ENCODE data around the gene SMYD3.

Gene SMYD3

DNA sequence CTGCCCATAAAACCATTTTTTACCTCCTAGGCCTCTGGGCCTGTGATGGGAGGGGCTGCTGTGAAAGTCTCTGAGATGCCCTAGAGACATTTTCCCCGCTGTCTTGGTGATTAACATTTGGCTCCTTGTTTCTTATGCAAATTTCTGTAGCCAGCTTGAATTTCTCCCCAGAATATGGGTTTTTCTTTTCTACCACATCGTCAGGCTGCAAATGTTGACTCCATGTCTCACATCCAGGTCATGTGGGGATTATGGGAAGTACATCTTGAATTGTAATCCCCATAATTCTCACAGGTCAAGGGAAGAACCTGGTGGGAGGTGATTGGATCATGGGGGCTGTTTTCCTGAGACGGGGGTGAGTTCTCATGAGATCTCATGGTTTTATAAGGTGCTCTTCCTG is 603.2 kb downstream of the SMYD3 start:
- DNase-seq (ENCODE audit: low spot score) = no peak

DNA sequence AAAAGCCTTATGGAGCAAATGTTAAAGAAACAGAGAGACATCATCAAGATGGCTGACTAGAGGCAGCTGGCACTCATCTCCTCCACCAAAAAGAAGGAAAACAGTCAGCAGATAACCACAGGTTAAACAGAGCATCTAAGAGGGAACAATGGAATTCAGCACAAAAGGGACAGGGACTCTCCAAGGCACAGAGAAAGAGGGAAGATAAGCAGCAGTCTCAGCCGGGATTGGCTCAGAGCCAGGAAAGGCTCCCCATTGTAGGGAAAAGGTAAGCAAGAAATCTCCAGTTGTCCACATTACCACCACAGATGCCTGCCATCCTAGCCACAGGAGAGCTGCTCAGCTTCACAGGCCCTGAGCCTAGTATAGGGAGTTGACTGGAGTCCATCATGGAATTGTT is 605.5 kb downstream of the SMYD3 start:
- no peak for DNase-seq (ENCODE audit: low spot score)

DNA sequence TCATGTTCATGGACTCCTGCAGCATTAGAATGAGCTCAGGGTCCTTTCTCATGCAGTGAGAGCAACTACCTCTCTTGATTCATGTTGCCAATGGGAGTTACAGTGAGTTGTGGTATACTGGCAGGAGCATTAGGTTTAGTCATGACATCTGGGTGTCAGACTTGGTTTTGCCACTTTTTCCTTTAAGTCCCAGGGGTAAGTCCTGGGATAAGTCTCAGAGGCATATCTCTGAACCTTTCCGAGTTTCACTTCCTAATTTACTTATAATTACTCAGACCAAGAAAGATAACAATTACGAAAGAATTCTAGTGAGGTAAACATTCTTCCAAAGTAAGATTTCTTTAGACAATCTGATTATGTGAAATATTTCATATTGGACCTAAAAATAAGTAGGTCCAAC is 606.0 kb downstream of the SMYD3 start:
- DNase-seq (ENCODE audit: low spot score) = no peak

DNA sequence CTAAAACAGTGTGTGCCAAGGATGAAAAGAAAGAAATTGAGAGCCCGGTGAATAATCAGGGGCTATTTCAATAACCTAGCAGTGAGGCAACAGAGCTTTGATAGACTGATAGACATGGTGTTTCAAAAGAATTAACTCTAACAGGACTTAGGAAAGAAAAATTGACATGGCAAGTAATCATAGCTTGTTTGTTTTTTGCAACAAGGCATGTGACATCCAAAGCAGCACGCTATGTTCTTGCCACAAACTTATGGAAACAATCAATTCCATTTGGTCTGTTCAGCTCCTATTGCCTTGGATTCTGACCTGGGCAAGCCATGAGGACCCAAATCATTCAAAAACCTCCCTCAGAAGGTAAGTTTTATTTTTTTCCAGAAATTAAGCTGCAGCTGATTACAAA is 608.5 kb downstream of the SMYD3 start:
- DNase-seq (ENCODE audit: low spot score) = no peak

DNA sequence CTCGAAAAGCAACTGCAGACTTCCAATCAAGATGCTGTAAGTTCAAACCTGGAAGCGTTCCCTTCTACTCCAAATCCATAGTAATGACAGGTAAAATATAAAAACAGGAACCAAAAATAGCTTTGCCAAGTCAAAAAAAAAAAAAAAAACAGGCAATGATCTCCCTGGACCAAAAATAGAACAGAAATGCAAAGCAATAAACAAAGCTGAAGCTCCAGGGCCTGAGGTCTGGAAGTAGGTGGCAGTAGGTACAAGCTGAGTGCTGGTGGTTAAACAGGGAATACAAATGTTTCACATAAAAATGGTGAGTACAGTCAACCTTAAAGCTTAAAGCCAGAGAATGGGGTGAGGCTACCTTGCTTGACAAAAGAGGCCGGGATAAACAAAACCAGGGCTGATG is 610.8 kb downstream of the SMYD3 start:
- DNase-seq (ENCODE audit: low spot score) = no peak

DNA sequence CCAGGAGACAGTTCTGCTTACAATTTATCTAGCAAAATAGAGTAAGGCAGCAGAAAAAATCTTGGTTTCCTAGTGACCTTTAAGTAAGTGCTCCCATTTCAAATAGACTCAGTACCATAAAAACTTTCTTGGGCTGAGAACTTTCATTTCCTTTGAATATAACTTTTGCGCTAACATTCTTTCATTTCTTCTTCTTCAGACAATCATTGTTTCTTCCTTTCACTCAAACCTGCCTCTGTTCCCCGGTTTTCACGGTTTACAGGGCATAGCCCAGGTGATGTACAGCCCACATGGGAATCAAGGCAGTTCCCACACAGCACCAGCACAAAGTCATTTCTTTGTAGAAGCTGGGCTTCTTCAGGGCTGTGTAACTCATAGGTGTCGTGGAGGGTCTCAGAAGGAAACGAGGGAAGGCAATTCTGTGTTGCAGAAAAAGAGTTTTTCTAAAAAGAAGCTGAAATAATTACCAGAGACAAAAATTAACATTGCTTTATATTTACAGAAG is 611.6 kb downstream of the SMYD3 start:
- DNase-seq (ENCODE audit: low spot score) = no peak

DNA sequence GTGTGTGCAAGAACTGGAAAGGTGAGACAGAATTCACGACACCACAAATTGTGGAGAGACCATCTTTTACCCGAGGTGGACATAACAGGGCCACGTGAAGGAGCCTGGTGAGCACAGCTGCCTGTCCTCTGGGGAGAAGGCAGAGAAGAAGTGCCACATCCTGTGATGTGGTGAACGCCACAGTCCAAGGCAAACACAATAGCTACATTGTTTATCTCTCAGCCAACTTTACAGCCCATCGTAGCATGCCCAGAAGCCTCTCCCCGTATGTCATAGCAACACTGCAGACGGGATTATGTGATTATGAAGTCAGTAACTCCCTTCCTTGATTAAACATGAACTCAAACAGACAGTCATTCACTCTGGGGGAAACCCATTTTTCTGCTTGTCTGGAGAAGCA is 612.2 kb downstream of the SMYD3 start:
- no peak for DNase-seq (ENCODE audit: low spot score)

DNA sequence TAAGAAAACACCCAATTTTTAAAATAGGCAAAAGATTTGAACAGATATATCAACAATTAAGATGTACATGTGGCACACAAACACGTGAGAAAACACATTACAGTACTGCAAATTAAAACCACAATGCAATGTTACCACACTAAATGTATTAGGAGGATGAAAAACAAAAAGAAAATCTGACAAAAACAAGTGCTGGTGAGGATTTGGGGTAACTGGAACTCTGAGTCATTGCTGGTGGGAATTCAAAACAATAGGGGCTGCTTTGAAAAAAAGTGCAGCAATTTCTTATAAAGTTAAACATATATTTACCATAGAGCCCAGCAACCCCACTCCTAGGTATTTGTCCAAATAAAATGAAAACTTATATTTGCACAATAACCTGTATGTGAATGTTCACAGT is 614.1 kb downstream of the SMYD3 start:
- no peak for DNase-seq (ENCODE audit: low spot score)

DNA sequence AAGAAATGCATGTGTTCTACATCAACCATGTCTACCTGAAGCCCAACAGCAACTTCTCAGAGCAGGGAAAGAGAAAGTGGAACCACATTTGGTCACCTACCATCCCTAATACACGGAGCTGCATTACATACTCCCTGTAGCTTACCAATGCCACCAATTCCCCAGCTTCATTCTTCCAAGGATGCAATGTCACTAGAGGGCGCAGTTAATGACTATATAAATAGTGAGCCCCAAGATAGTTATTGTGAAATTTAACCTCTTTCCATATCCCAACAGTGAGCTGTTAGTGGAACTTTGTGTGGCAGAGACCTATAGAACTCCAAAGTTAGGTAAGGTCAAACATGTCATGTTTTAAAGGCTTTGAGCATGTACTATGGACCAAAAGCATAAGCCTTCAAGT is 618.3 kb downstream of the SMYD3 start:
- DNase-seq (ENCODE audit: low spot score) = peak; percentile 29

DNA sequence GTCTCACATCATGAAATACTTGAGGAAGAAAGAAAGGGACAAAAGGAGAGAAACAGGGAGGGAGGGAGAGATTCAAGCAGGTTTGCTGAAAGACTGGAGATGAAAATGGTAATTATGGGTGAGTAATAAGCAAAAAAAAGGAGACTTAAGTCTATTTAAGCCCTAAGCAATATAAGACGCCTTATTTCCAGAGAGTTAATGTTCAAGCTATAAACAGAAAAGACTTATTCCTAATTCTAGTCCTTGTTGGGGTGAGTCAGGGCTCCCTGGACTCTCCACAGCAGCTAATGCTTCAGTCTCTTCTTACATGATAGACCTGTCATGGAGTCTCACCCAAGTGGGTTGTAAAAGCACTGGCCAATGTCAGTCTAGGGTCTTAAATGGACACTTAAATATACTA is 619.2 kb downstream of the SMYD3 start:
- no peak for DNase-seq (ENCODE audit: low spot score)

DNA sequence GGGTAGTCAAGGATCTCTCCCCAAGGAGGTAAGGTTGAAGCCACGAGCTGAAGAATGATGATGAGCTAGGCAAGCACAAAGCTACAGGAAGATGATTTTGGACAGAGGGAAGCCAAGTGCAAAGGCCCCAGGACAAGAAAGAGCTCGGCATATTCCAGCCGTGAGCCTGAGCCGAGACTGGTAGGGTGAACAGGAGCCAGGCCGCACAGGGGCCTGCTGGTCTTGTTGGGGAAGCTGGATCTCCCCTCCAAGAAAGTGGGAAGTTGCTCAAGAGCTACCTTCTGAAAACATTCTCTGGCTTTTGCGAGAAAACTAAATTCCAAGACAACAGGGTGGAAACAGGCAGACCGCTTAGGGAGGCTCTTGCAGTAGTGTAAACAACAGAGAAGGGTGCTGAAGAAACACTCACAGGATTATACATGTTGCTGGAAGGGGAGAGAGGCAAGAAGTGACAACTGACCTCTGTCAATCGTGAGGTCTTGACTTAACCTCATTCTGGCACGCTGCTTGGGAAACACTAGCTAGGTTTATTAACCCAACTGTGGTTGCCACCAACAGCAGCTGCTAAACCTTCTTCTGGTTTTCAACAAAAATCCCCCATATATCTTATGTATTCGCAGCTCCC is 625.2 kb downstream of the SMYD3 start:
- no peak for DNase-seq (ENCODE audit: low spot score)

DNA sequence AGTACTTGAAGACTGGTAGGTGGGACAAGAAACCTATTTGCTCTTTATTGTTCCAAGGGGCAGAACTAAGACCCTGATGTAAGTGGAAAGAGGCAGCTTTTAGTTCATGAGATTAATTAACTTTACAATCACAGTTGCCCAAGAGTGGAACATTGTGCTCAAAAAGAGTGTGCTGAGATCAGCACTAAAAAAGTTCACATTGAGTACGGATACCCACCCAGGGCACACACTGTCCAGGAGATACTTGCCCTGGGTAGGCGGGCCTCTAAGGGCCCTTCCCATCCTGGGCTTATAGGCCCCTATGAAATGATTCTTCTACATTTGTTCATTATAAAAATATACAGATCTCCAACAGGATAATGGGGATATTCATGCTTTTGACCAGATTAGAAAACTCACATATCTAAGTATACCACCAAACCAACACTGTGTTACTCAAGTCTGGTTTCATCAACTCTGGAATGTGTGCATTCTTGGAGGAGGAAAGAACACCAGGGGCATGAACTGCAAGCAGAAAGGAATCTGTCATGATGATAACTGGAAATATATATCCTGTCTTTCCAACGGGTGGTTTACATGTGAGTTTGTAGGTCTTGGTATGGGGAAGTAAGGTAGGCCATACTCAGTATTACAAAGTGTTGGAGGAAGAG is 626.2 kb downstream of the SMYD3 start:
- DNase-seq (ENCODE audit: low spot score) = no peak

DNA sequence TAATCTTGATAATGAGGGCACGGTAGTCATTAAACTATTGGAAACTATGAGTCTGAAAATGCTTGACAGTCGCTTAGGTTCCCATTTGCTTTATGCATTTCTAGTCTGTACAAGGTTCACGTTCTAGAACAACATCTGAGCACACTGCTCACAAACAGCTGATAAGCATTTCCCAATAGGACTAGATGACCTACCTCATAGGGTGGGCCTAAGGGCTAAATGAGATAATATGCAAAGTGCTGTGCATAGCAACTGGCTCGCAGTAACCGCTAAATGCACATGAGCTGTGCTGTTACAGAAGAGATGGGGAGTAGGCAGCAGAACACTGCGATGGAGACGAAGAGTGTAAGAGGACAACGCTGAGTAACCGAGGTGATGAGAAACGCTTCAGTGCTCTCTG is 628.0 kb downstream of the SMYD3 start:
- no peak for DNase-seq (ENCODE audit: low spot score)

DNA sequence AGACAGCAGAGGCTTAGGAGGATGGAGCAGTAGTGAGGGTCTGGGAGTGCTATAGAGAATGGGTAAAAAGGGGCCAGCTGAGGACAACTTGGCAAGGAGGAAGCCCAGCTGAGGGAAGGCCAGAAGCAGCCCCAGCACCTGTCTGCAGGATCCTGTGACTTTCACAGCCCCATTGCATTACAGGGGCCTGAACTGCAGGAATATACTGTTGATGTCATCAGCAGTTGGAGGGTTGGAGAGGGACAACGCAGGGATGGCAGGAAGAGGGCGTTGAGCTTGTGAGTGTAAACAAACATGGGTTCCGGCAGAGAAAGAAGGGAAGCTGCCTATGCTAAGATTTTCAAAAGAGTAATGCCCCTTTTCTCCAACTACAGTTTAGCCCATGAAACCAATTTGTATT is 628.5 kb downstream of the SMYD3 start:
- DNase-seq (ENCODE audit: low spot score) = no peak

DNA sequence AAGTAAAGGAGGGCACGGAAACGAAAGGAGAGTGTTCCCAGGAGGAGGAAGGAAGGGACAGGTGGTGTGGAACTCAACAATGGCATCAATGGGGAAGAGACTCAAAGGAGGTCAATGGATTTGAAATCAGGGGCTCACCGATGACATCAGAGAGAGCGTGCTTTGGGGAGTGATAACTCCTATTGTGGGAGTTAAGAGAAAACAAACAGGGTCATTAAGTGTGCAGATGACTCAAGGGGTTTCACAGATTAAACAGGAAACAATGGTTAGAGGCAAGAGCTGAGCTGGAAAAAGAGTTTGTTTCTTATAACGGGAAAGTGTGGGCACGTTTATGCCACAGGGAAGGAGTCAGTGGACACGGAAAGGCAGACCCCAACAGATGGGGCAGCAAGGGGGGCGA is 629.1 kb downstream of the SMYD3 start:
- no peak for DNase-seq (ENCODE audit: low spot score)

DNA sequence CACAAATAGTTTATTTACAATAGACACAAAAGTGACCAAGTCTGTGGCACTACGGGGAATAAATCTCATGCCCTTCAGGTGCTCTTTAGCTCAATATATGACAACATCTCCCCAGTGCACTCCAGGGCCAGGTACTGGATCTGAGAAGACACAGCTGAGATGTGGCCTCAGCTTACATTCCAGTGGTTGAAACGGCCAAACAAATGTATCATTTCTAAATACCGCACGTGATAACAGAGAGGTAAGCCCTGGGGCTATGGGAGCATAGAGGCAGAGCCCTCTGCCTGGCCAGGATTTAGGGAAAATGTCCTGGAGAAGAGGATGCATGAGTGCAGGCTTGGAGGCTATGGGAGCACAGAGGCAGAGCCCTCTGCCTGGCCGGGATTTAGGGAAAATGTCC is 630.5 kb downstream of the SMYD3 start:
- no peak for DNase-seq (ENCODE audit: low spot score)

DNA sequence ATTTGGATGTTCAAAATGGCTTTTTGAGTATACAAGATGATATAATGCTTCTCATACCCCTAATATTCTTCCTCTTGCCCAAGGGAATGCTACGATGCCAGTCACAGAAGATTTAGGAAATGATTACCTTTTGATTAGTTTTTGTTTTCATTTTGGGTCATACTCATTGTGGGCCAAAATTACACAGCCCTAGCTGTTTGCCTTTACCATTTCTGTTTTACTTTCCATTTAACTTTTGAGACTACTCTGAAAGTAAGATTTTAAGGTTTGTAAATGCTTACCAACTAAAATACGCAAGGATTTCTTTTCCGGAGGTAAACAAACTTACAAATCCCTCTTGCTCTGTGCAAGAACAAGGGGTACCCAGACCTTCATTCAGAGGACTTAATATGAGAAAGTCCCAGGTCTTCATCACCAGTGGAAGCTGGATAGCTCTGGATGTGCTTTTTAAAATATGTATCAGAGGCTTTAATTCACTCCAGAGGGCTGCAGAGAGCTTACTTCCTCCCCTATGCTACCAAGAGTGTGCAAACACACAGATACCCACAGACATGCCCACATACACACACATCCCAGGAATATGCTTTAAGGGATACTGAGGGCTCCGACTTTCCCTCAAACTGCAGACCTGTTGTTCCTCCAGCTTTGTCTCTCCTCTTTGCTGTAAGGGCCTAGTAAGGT is 631.4 kb downstream of the SMYD3 start:
- DNase-seq (ENCODE audit: low spot score) = no peak

DNA sequence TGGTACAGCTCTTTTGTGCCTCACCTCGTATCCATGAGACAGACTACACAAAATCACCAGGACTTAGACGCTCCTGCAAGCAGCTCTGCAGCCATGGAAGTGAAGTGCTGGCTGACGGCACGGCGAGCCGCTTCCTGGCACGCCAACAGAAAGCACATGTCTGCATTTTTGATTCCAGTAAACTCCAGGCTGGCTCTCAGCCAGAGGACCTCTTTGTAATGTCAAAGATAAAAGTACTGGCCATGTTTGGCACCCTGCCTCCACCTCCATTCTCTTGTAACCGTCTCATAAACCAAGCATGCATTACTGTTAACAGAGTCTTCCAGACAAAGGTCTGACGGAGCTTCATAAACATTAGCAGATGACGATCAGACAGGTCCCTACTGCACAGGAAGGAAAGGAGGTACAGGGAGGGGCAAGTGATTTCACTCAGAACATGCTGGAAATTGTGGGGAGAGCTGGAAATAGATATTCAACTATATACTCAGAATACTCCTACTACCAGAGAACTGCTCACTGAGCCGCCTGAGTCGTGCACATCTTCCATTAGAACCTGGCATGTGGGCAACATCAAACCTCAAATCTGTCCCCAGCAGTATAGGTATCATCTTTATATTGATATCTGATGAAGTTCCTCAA is 632.0 kb downstream of the SMYD3 start:
- no peak for DNase-seq (ENCODE audit: low spot score)

DNA sequence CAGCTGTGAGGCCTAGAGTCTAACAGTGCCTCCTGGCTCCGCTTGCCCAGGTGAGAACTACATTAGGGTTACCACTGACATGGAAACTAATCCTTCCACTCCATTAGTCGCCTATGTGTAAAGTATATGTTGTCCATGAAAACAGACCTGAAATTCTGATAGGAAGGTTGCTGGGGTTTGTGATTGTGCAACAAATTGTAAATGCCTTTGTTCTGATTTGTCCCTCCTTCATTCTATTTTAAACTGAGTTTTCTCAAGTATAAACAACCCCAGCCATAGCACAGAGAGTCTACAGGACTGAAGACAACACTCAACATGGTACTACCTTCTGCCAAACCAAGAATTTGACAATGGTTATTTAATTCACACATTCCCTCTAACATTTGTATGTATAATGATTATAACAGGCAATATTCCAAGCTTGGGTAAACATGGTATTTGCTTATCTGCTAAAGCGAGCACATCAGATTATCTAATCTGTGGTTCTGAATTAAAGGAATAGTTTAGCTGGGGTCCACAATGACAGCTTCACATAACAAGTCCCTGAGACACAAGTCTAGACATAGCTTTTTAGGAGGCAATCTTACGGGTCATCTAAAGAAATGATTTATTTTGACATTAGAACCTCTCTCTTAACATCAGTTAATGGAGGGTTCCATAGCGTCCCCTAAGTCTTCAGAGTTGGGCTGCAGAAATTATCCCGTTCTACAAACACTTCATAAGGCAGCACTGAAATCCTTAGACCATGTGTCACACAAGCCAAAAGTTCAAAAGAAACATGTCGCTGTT is 633.0 kb downstream of the SMYD3 start:
- no peak for DNase-seq (ENCODE audit: low spot score)

DNA sequence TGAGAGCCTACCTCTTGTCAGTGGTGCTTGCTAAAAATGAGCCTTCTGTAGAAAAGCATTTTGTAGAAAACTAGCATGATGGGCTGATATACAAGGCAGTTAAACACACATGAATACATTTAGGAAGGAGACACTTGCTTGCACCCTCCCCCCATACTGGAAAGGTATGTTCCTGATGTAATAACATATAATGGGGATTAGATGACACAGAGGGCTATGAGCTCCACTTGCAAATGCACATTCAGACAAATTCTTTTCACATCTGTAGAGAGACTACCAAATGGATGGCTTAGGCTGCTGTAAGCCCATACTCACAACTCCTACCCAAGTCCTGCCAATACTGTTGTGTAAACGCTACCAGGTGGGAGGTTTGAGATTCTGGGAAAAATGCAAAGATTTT is 634.0 kb downstream of the SMYD3 start:
- no peak for DNase-seq (ENCODE audit: low spot score)

DNA sequence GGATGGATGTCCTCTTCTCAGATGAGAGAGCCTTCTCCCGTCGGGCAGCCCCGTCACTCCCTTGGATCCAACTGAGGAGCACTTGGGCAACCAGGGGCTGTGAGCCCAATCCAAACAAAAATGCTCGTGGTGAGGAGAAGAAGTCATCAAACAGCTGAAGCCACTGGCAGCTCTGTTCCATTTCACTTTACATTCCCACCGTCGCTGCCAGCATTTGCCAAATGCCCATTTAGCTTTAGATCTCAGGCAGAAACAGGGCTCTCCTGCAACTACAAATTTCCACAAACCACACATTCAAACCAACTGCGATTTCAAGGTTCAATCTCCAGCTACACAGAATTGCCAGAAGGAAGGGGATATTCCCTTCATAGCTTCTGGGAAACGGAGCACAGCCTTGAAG is 634.6 kb downstream of the SMYD3 start:
- DNase-seq (ENCODE audit: low spot score) = no peak

DNA sequence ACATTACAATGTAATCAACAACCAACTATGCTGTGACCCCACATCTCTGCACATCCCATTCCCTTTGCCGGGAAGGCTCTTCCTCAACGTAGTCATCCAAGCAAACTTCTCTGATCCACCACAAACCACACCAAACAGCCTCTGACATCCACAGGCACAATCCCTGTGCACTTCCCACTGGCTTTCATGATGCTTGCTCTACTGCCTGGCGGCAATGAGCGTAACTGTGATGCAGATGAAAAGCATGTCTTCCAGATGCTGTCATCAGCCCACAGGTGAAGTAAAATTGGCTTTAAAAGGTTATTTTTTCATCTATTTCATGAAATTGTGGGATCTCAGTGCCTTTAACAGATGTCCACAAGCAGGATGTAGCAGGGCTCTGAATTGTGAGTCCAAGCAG is 635.2 kb downstream of the SMYD3 start:
- DNase-seq (ENCODE audit: low spot score) = no peak
